A549 treated with GW870086 at 1 μM for 4 hours (cell line): ENCODE results near the gene ARMC10. TPM values are rescaled to one million over a fixed set of nuclear protein-coding genes. Genes with fewer than 3 reads are reported as not detected.

Experiments used
- total RNA-seq: library from RNA; stranded (reverse); fragments of 200-300 nt; extraction: Qiagen RNA extraction; gene quantifications from 5 replicates; pipeline ENCODE4 v1.2.3, GENCODE V29; 2022; ENCODE audit warnings: low read depth

ARMC10 gene
- total RNA-seq = 28.0 to 39.3 TPM (median 36.4 TPM) in 5 replicates

DNA sequence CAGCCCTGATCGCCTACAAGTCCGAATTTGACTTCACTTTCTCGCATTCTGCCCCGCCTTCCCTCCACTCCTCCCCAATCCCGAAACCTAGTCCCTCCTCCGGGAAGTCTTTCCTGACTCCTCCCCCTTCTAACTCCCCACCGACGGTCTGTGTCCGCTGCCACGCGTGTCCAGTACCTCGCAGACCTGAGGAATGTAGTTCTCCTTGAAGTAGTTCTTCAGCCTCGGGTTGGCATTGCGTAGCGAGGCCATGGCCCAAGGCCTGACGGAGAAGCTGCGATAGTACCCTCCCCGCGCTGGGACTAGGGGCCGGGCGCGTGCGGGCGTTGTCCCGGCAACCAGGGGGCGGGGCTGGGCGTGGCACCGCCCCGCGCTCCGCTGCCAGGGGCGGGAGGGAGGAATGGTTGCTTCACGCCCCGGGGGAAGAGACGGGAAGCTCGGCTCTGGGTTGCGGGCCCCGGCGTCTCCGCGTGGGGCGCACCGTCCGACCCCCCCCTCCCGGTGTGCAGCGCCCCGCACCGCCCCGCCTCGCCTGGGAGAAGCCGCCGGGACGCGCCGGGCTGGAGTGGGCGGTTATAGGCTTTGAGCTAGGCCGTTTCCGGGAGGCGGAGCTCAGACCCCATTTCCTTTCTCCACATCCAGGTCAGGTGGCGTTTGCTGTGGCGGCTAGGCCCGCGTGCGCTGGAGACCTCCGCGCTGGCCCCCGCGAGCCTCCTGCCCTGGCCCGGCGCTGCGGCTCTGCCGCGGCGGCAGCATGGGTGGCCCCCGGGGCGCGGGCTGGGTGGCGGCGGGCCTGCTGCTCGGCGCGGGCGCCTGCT lies at the start of gene ARMC10, which contains the start of gene FBXL13:
Gene ARMC10, plus strand, starts transcription at position 622 of the 818 bp plus-strand sequence. Its CDS starts 133 bp downstream, at position 755.
Gene FBXL13, minus strand, starts transcription at position 278 of the 818 bp plus-strand sequence.

Other genes with a start within 250 kb of the ARMC10 start
- gene LRRC17, start 162.1 kb upstream of the ARMC10 start, total RNA-seq = 0.06 to 0.14 TPM in 2 of 5 replicates, not detected in the others
- gene FBXL13, start 344 bp upstream of the ARMC10 start, total RNA-seq = 0.26 to 0.65 TPM (median 0.33 TPM) in 5 replicates
- 3.3 to 4.1 TPM (median 4.0 TPM) in 5 replicates for gene NAPEPLD, start 74.0 kb downstream of the ARMC10 start, total RNA-seq
- 63.6 to 72.6 TPM (median 67.3 TPM) in 5 replicates for gene PMPCB, start 222.3 kb downstream of the ARMC10 start, total RNA-seq